Activated CD4-positive, alpha-beta T cell treated with anti-CD3 and anti-CD28 coated beads, Interleukin-2, amount 50 U/mL, for 48 hours (primary cell): Measurements from ENCODE around the gene SRSF4.
"Not testable (repeated sequence)": the region's sequence is repeated elsewhere in the genome, so short reads cannot be mapped to it uniquely, and the experiment has no call there.

Source experiments
- DNase-seq, 2 experiments: peaks; one replicate each; pipeline ENCODE4 v3.0.0-alpha.2; 2020

SRSF4 gene

GRCh38 chr1:29181413-29182225 lies at the start of gene SRSF4:
TSS of gene SRSF4 (minus strand) at chr1:29181900. CDS start at chr1:29181752, 148 bp downstream.
- peak; percentile 99 for DNase-seq

- DNase-seq = peak; percentile 96 to 97
Measured at GRCh38 chr1:29230553-29231378, 49.1 kb upstream of the SRSF4 start, which contains the start of gene MECR. TSS of gene MECR (minus strand) at chr1:29230934. CDS start at chr1:29230906, 28 bp downstream.

- DNase-seq = no peak
Measured at GRCh38 chr1:29230204-29230552, 48.5 kb upstream of the SRSF4 start.

DNA sequence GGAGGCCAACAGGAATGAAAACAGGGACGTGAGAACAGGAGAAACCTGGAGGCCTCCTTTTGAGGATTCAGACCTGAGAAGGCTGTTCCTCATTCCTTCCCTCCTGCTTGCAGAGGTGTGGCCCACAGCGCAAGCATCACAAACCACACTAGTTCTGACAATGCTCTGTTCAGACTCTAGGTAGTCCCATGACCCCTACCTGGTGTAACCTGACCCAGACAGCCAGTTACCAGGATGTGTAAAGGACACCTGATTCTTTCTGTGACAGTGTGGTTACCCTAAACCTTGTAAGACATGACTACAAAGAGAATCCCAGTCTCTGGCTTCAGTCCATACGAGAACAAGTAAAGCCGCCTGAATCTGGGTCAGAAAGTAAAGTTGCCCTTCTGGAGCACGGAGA lies 45.8 kb upstream of the SRSF4 start:
- DNase-seq = no peak

DNA sequence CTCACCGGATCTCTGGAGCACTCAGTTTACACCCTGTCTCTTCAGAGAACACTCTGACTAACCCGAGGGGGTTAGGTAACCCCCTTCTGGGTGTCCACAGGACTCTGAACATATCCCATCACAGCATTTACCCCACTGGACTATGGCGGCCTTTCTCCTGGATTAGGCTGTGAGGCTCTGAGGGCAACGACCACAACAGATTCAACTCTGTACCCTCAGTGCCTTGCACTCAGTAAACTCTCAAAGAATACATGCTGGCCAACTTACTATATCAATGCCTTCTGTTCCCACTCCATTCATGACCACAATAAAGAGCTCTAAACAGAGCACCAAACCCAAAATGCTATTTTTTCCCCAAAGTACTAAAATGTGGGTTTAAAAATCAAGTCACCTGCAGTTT lies 43.7 kb upstream of the SRSF4 start:
- DNase-seq = no peak

GRCh38 chr1:29224356-29224837 lies 42.7 kb upstream of the SRSF4 start:
- no peak for DNase-seq

GRCh38 chr1:29223521-29223920 lies 41.8 kb upstream of the SRSF4 start:
- DNase-seq = no peak

- DNase-seq = no peak
Measured at GRCh38 chr1:29222686-29223085, 41.0 kb upstream of the SRSF4 start.

DNA sequence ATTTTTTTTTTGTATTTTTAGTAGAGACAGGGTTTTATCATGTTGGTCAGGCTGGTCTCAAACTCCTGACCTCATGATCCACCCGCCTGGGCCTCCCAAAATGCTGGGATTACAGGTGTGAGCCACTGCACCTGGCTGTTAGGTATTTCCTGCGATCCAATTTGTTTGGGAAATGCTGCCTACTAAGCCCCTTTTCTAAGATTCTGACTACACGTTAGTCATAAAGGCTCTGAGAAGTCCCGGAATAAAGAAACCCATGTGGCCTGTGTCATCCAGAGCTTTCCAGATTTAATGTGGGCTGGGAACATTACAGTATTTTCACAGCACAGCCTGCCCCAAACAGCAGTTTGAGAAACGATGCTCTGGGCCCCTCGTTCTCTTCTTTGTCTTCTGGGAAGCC lies 40.6 kb upstream of the SRSF4 start:
- DNase-seq = not testable (repeated sequence)

- no peak for DNase-seq
Measured at GRCh38 chr1:29221296-29221695, 39.6 kb upstream of the SRSF4 start.

GRCh38 chr1:29218223-29218622 lies 36.5 kb upstream of the SRSF4 start:
- no peak for DNase-seq

GRCh38 chr1:29217633-29218032 lies 35.9 kb upstream of the SRSF4 start:
- DNase-seq = no peak

DNA sequence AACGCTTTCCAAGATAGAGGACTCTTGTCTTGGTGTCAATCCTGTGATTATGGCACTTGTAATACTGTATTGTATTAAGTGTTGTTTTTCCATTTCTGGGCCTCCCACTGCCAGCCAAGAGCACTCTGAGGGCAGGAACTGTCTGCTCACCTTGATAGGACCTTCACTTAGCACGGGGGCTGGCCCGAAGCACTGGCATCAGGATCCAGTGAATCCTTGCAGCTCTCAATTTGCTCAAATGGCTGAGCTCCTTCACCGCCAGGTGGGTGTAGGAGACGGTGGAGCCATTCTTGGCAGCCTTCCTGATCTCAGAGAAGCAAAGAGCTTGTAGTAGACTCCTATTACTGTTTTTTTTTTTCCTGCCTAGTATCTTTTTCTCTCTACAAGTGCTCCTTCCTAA lies 31.4 kb upstream of the SRSF4 start:
- no peak for DNase-seq

- no peak for DNase-seq
Measured at GRCh38 chr1:29211086-29212030, 29.7 kb upstream of the SRSF4 start.

DNA sequence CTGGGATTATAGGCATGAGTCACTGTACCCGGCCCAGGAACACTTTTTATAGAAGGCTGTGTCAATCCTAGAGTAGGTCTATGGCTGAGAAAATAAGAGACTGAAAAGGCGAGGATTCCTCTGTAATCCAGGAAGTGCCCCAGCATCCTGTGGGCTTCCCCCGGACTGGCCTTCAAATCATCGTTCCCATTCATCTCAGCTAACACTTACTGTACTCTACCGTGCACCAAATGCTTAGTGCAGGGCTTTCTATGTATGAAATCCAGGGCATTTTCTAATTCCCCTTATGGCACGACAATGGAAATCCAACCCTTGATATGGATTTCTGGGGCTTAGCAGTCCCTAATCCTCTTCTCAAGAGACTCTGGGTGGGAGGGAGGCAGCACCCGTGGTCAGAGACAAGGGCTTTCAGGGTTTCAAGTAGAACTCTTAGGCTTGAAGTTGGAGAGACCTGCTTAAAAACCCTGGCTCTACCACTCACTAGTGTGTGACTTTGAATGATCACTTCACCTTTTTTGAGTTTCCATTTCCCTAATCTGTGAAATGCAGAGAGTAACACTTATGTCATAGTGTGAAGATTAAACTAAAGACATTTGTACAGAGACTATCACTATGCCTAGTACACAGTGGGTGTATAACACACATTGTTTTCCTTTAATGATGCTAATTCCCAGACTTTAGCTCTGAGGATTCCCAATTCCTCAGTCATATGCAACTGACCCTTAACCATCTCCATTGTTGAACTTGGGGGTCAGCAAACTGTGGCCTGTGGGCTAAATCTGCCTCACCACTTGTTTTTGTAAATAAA lies 28.8 kb upstream of the SRSF4 start:
- no peak for DNase-seq

DNA sequence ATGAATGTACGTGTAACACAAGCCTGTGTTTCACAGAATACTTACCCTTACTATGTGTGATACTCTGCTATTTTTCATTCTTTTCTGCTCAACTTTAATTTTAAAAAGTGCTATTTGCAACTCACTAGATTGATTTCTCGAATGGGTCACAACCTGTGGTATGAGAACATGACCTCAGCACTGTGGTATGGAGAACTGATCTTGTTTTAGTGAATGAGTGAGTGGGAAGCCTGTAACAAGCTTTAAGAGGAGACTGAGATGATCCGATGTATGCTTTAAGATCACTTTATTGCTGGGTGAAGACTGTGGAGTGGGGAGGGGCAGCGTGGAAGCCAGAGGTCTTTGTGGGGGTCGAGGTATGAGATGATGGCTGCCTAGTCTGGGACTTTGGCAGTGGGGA lies 27.5 kb upstream of the SRSF4 start:
- no peak for DNase-seq

- DNase-seq = no peak
Measured at GRCh38 chr1:29208442-29208841, 26.7 kb upstream of the SRSF4 start.

DNA sequence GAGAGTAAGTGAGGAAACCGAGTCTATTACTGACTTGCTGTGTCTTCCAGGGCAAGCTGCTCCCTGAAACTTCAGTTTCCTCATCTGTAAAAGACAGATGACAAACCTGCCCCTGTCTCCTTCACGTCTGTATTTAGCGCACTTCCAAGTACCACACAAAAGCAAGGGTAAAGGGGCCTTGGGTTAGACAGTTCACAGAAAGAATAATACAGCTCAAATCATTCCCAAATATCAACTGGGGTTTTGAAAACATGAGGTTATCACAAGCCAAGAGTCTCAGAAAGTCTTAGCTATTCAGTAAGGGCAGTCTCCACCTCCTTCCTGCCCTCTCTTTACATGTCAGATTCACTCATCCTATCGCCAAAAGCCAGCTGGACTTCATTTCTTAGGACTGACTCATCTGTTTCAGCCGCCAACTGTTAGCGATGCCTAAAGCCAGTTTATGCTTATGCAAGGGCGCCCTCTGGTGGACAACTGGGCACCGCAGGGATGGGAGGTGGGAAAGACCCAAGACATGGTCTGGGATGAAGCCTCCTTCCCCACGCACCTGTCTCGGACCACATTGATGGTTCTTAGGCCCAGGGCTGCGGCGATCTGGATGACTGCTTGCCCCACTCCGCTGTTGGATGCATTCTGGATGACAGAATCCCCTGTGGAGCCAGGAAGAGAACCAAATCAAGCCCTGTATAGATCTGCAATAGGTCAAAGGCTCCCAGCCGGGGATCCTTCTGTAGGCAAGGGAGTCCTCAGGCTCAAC lies 21.1 kb upstream of the SRSF4 start:
- peak; percentile 96 to 97 for DNase-seq

GRCh38 chr1:29202053-29202452 lies 20.4 kb upstream of the SRSF4 start:
- no peak for DNase-seq

GRCh38 chr1:29201595-29202051 lies 19.9 kb upstream of the SRSF4 start:
- DNase-seq = no peak
